HG03469 (cell line): Measurements from ENCODE around the gene HOPX.
"Not testable (repeated sequence)": the region's sequence is repeated elsewhere in the genome, so short reads cannot be mapped to it uniquely, and the experiment has no call there.

ENCODE experiments used
- ATAC-seq: cut with Tn5 transposase; IDR thresholded peaks from one replicate; pipeline ENCODE4 v1.9.1; 2021; ENCODE audit warnings: mild to moderate bottlenecking, moderate library complexity, moderate number of reproducible peaks; ENCODE audit not compliant: unreplicated experiment

HOPX gene

GRCh38 chr4:56630876-56631666, 50.0 kb downstream of the HOPX start:
- no peak for ATAC-seq

GRCh38 chr4:56628592-56628991, 52.5 kb downstream of the HOPX start:
- no peak for ATAC-seq

- no peak for ATAC-seq
Measured at GRCh38 chr4:56627985-56628384, 53.1 kb downstream of the HOPX start.

GRCh38 chr4:56627375-56627774, 53.7 kb downstream of the HOPX start:
- ATAC-seq: no peak

- ATAC-seq: no peak
Measured at GRCh38 chr4:56626963-56627362, 54.1 kb downstream of the HOPX start.

GRCh38 chr4:56626420-56626819, 54.7 kb downstream of the HOPX start:
- no peak for ATAC-seq

- ATAC-seq: no peak
Measured at GRCh38 chr4:56622176-56622575, 58.9 kb downstream of the HOPX start.

GRCh38 chr4:56619816-56620215, 61.3 kb downstream of the HOPX start:
- no peak for ATAC-seq

GRCh38 chr4:56619160-56619559, 61.9 kb downstream of the HOPX start:
- ATAC-seq: no peak

- ATAC-seq: no peak
Measured at GRCh38 chr4:56618734-56619133, 62.4 kb downstream of the HOPX start.

- ATAC-seq: no peak
Measured at GRCh38 chr4:56613101-56613862, 67.8 kb downstream of the HOPX start.

- no peak for ATAC-seq
Measured at GRCh38 chr4:56612282-56612681, 68.8 kb downstream of the HOPX start.

- ATAC-seq: no peak
Measured at GRCh38 chr4:56611501-56611900, 69.6 kb downstream of the HOPX start.

GRCh38 chr4:56610170-56610569, 70.9 kb downstream of the HOPX start:
- ATAC-seq: not testable (repeated sequence)

GRCh38 chr4:56607926-56608325, 73.2 kb downstream of the HOPX start:
- ATAC-seq: no peak

- ATAC-seq: no peak
Measured at GRCh38 chr4:56606385-56606784, 74.7 kb downstream of the HOPX start.

GRCh38 chr4:56605464-56605863, 75.6 kb downstream of the HOPX start:
- not testable (repeated sequence) for ATAC-seq

- no peak for ATAC-seq
Measured at GRCh38 chr4:56603297-56603696, 77.8 kb downstream of the HOPX start.
